Thoracic aorta (tissue), 2 donors: ENCODE data around the gene NQO1. TPM values are rescaled to one million over a fixed set of nuclear protein-coding genes. Genes with fewer than 3 reads are reported as not detected.

Source experiments
- ATAC-seq: fragments of 150-250 bp; one replicate; pipeline ENCODE4 v1.8.0; 2017; ENCODE audit warnings: low read depth; ENCODE audit not compliant: insufficient number of reproducible peaks, low FRiP score
- DNase-seq: peaks from one replicate; pipeline ENCODE4 v3.0.0-alpha.2; 2020; ENCODE audit warnings: low spot score
- H3K27ac ChIP-seq, 2 donors: fragments of 200-600 bp; sonication (generic); 1 replicate in 1 of 2; 2 replicates in 1 of 2; pipeline ENCODE4 v1.5.1; 2016; ENCODE audit warnings: mild to moderate bottlenecking in 2 of 2, moderate library complexity in 2 of 2
- H3K27me3 ChIP-seq: fragments of 200-600 bp; sonication (generic); replicated peaks from 2 replicates; pipeline ENCODE4 v1.6.0; 2016; ENCODE audit warnings: mild to moderate bottlenecking; ENCODE audit not compliant: insufficient read depth
- H3K36me3 ChIP-seq: fragments of 200-600 bp; sonication (generic); one replicate; pipeline ENCODE4 v1.5.1; 2016
- H3K4me1 ChIP-seq, 2 donors: fragments of 200-600 bp; sonication (generic); 1 replicate in 1 of 2; 2 replicates in 1 of 2; pipeline versions ENCODE4 v1.5.1 to v1.6.0; 2016; ENCODE audit warnings: low read depth in 2 of 2, mild to moderate bottlenecking in 1 of 2; ENCODE audit not compliant: control insufficient read depth in 1 of 2
- H3K4me3 ChIP-seq: fragments of 200-600 bp; sonication (generic); 2 replicates; pipeline ENCODE4 v1.5.1; 2016; ENCODE audit warnings: mild to moderate bottlenecking
- H3K9me3 ChIP-seq: fragments of 200-600 bp; sonication (generic); 2 replicates; pipeline ENCODE4 v1.5.1; 2016
- total RNA-seq, 2 donors: library from RNA; depleted of rRNA; stranded (reverse); fragments of >200 nt; gene quantifications; one replicate each; pipeline versions ENCODE4 v1.1.0 to v1.2.3, GENCODE V29; 2016
- TF ChIP-seq, protein P1 (sequence below): fragments of 200-600 bp; sonication (generic); IDR thresholded peaks from one replicate; pipeline ENCODE4 v1.5.1; 2019; ENCODE audit warnings: antibody characterized with exemption

The NQO1 gene
- total RNA-seq, 2 donors from 2014 or later, result 40.2 to 115 TPM

DNA sequence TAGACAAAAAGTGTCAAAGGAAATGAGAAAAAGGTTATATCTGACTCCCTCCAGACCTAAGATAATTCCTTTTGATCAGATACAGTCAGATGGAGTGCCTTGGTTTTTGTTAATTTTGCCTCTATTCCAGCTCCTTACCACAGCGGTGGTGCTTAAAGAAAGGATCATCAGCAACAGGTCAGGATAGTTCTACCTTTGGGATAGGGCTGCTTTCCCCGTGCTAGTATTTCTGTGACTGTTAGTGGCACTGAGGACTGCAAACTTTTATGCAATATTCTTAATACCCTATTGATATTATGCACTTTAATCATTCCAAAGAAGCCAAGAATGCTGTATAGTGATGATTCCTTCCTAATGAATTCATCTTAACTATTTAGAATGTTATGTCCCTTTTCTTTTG, 24.5 kb downstream of the NQO1 start:
- TF ChIP-seq, protein P1, sequence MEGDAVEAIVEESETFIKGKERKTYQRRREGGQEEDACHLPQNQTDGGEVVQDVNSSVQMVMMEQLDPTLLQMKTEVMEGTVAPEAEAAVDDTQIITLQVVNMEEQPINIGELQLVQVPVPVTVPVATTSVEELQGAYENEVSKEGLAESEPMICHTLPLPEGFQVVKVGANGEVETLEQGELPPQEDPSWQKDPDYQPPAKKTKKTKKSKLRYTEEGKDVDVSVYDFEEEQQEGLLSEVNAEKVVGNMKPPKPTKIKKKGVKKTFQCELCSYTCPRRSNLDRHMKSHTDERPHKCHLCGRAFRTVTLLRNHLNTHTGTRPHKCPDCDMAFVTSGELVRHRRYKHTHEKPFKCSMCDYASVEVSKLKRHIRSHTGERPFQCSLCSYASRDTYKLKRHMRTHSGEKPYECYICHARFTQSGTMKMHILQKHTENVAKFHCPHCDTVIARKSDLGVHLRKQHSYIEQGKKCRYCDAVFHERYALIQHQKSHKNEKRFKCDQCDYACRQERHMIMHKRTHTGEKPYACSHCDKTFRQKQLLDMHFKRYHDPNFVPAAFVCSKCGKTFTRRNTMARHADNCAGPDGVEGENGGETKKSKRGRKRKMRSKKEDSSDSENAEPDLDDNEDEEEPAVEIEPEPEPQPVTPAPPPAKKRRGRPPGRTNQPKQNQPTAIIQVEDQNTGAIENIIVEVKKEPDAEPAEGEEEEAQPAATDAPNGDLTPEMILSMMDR, result no peak
- no peak for ATAC-seq
- DNase-seq, result no peak
- Histone ChIP-seq H3K27ac (no peak overlapping the region), H3K4me1 (no peaks in the 10 kb centered on the region), H3K36me3 (peaks cover 7% of the 10 kb centered on the region), H3K9me3 (no peaks in the 10 kb centered on the region), H3K4me3 (no peak overlapping the region), H3K27me3 (no peaks in the 10 kb centered on the region)

GRCh38 chr16:69701452-69701851, 24.9 kb downstream of the NQO1 start:
- Histone ChIP-seq H3K36me3 (peaks cover 7% of the 10 kb centered on the region), H3K27ac (no peak overlapping the region), H3K4me1 (no peaks in the 10 kb centered on the region), H3K9me3 (no peaks in the 10 kb centered on the region), H3K27me3 (no peaks in the 10 kb centered on the region), H3K4me3 (no peak overlapping the region)
- TF ChIP-seq, protein P1, result no peak
- DNase-seq (no peak), ATAC-seq (no peak)

DNA sequence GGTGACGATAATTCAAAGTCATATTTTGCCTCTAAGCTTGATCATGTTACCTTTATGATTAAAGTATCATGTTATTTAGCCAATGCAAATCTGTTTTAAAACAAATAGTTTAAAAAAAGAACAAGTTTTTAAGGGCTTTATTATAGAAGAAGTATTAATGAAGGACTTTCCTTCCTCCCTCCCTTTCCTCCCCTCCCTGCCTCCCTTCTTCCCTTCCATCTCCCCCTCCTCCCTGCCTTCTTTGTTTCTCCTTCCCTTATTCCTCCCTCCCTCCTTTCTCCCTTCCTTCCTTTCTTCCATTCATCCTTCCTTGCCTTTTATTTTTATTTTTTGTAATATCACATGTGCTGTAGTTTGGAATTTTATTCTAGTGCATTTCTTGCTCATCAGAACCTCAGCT, 26.4 kb downstream of the NQO1 start:
- no peak for DNase-seq
- Histone ChIP-seq H3K4me1 (no peaks in the 10 kb centered on the region), H3K27ac (no peak overlapping the region), H3K27me3 (no peaks in the 10 kb centered on the region), H3K36me3 (peaks cover 17% of the 10 kb centered on the region), H3K4me3 (no peak overlapping the region), H3K9me3 (no peaks in the 10 kb centered on the region)
- TF ChIP-seq, protein P1, result no peak
- ATAC-seq, result no peak

GRCh38 chr16:69698404-69698803, 28.0 kb downstream of the NQO1 start:
- H3K4me1 ChIP-seq, result no peaks in the 10 kb centered on the region
- TF ChIP-seq, protein P1, result no peak
- H3K27ac ChIP-seq, result no peak overlapping the region
- H3K4me3 ChIP-seq, result no peak overlapping the region
- no peaks in the 10 kb centered on the region for H3K9me3 ChIP-seq
- no peak for DNase-seq
- H3K27me3 ChIP-seq, result no peaks in the 10 kb centered on the region
- H3K36me3 ChIP-seq, result peaks cover 28% of the 10 kb centered on the region
- ATAC-seq, result no peak

GRCh38 chr16:69693916-69694315, 32.4 kb downstream of the NQO1 start:
- peaks cover 42% of the 10 kb centered on the region for H3K36me3 ChIP-seq
- H3K27ac ChIP-seq, result no peak overlapping the region
- no peaks in the 10 kb centered on the region for H3K4me1 ChIP-seq
- no peak for ATAC-seq
- DNase-seq, result no peak
- H3K9me3 ChIP-seq, result no peaks in the 10 kb centered on the region
- TF ChIP-seq, protein P1, result no peak
- H3K27me3 ChIP-seq, result no peaks in the 10 kb centered on the region
- H3K4me3 ChIP-seq, result no peak overlapping the region
